ENCODE results near the gene PGM3. TPM values are rescaled to one million over a fixed set of nuclear protein-coding genes. Genes with fewer than 3 reads are reported as not detected.

PGM3 gene
- total and polyA plus RNA-seq, 3 donors from 2014 or later = 27.9 to 69.1 (median 36.3) TPM

DNA sequence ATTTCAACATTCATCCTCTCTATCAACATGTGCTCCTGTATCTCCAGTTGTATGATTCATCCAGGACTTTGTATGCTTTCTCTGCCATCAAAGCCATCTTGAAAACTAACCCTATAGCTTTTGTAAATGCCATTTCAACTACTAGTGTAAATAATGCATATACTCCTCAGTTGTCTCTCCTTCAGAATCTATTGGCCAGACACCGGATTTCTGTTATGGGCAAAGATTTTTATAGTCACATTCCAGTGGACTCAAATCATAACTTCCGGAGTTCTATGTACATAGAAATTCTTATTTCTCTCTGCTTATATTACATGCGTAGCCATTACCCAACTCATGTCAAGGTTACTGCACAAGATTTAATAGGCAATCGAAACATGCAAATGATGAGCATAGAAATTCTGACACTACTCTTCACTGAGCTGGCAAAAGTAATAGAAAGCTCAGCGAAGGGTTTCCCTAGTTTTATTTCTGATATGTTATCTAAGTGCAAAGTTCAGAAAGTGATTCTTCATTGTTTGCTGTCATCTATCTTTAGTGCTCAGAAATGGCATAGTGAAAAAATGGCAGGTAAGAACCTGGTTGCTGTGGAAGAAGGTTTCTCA lies 54.8 kb downstream of the PGM3 start:
- H3K4me1 ChIP-seq = no peaks in the 10 kb centered on the region
- WGBS, 2 donors = 96 to 97% methylated on average over 5 of the region's 5 CpGs

DNA sequence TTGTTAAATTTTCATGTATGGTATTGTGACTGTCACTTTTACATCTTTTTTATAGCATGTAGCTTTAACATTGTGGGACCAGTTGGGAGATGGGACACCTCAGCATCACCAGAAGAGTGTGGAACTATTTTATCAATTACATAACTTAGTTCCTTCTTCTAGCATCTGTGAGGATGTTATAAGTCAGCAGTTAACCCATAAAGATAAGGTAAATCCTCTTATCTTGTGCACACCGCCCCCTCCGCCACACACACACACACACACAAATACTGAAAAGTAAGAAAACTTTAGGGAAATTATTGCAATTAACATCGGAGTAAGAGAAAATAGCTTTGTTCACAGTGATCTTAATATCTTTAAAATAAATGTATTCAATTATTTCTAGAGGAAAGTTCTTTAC lies 60.9 kb downstream of the PGM3 start:
- intact Hi-C loops (cut with DNase I; ENCODE audit: low total_unique reads) = no loop called here
- Histone ChIP-seq H3K9me3 (no peaks in the 10 kb centered on the region), H3K27ac (no peak overlapping the region), H3K36me3 (ENCODE audit: low read depth, missing control alignments) (no peaks in the 10 kb centered on the region), H3K4me1 (no peaks in the 10 kb centered on the region), H3K27me3 (no peaks in the 10 kb centered on the region), H3K4me3 (no peak overlapping the region)
- no peak for DNase-seq
- TF ChIP-seq, protein P1, sequence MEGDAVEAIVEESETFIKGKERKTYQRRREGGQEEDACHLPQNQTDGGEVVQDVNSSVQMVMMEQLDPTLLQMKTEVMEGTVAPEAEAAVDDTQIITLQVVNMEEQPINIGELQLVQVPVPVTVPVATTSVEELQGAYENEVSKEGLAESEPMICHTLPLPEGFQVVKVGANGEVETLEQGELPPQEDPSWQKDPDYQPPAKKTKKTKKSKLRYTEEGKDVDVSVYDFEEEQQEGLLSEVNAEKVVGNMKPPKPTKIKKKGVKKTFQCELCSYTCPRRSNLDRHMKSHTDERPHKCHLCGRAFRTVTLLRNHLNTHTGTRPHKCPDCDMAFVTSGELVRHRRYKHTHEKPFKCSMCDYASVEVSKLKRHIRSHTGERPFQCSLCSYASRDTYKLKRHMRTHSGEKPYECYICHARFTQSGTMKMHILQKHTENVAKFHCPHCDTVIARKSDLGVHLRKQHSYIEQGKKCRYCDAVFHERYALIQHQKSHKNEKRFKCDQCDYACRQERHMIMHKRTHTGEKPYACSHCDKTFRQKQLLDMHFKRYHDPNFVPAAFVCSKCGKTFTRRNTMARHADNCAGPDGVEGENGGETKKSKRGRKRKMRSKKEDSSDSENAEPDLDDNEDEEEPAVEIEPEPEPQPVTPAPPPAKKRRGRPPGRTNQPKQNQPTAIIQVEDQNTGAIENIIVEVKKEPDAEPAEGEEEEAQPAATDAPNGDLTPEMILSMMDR (IDR thresholded peaks at IDR 0.05) = no peak
- TF ChIP-seq POLR2A (IDR thresholded peaks at IDR 0.05) = no peak
- 95 to 96% methylated on average over 3 of the region's 3 CpGs for whole genome bisulfite sequencing, 2 donors

More for the DNA sequence above, 54.8 kb downstream of the PGM3 start:
- Histone ChIP-seq H3K27me3 (no peaks in the 10 kb centered on the region), H3K36me3 (ENCODE audit: low read depth, missing control alignments) (no peaks in the 10 kb centered on the region), H3K4me3 (no peak overlapping the region), H3K27ac (no peak overlapping the region), H3K9me3 (no peaks in the 10 kb centered on the region)
- intact Hi-C loops (cut with DNase I; ENCODE audit: low total_unique reads) = no loop called here
- no peak for DNase-seq
- no peak for TF ChIP-seq POLR2A (IDR thresholded peaks at IDR 0.05)
- TF ChIP-seq, protein P1 (IDR thresholded peaks at IDR 0.05) = no peak

DNA sequence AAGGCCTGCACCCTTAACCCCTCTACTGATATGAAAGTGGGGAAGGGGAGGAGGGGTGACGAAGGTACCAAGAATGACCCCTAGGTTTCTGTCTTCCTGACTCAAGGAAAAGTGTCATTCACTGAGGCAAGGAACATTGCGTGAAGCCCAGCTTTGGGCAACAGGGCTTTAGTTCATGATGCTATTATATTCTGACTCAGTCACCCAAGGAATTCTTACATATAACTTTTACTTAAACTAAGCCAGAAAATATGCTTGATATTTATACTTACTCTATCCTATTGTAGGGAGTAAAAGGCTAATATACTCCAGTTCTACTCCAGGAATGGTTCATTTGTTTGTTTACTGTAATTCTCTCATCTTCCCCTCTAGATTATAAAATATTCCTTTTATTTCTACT lies 65.1 kb downstream of the PGM3 start:
- intact Hi-C loops (cut with DNase I; ENCODE audit: low total_unique reads) = no loop called here
- TF ChIP-seq, protein P1 (IDR thresholded peaks at IDR 0.05) = no peak
- no peak for TF ChIP-seq POLR2A (IDR thresholded peaks at IDR 0.05)
- no peaks in the 10 kb centered on the region for H3K4me1 ChIP-seq
- no peak overlapping the region for H3K27ac ChIP-seq
- no peaks in the 10 kb centered on the region for H3K9me3 ChIP-seq
- WGBS, 2 donors = 92 to 98% methylated on average over 2 of the region's 2 CpGs
- no peak overlapping the region for H3K4me3 ChIP-seq
- no peak for DNase-seq
- no peaks in the 10 kb centered on the region for H3K36me3 ChIP-seq (ENCODE audit: low read depth, missing control alignments)
- no peaks in the 10 kb centered on the region for H3K27me3 ChIP-seq

DNA sequence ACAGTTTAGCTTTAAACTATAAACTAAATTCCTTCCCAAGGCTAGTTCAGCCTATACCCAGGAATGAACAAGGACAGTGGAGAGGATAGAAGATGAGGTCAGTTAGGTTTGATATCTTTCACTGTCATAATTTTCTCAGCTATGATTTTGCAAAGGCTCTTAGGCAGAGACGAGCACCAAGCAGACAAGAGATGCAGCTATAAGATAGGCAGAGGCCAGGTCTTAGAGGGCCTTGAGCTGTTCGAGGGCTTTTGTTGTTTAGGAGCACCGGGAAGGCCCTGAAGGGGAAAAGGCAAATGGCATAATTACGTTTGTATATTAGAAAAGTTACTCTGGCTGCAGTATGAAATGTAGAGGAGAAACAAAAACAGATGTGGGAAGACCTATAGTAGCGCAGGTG lies 65.8 kb downstream of the PGM3 start:
- no peaks in the 10 kb centered on the region for H3K9me3 ChIP-seq
- intact Hi-C loops (cut with DNase I; ENCODE audit: low total_unique reads) = no loop called here
- no peaks in the 10 kb centered on the region for H3K36me3 ChIP-seq (ENCODE audit: low read depth, missing control alignments)
- H3K27ac ChIP-seq = no peak overlapping the region
- no peaks in the 10 kb centered on the region for H3K4me1 ChIP-seq
- 89 to 93% methylated on average over 5 of the region's 5 CpGs for WGBS, 2 donors
- TF ChIP-seq POLR2A (IDR thresholded peaks at IDR 0.05) = no peak
- TF ChIP-seq, protein P1 (IDR thresholded peaks at IDR 0.05) = no peak
- H3K4me3 ChIP-seq = no peak overlapping the region
- H3K27me3 ChIP-seq = no peaks in the 10 kb centered on the region
- no peak for DNase-seq

DNA sequence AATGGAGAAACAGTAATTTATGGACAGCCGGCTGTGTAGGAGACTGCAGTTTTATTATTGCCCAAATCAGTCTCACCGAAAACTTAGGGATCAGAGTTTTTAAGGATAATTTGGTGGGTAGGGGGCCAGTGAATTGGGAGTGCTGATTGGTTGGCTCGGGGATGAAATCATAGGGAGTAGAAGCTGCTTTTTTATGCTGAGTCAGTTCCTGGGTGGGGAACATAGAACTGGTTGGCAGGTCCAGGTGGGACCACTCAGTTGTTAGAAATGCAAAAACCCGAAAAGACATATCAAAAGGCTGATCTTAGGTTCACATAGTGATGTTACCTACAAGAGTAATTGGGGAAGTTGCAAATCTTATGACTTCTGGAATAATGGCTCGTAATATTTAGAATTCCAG lies 66.3 kb downstream of the PGM3 start:
- no peak for TF ChIP-seq POLR2A (IDR thresholded peaks at IDR 0.05)
- TF ChIP-seq, protein P1 (IDR thresholded peaks at IDR 0.05) = no peak
- Histone ChIP-seq H3K27me3 (no peaks in the 10 kb centered on the region), H3K4me1 (no peaks in the 10 kb centered on the region), H3K36me3 (ENCODE audit: low read depth, missing control alignments) (no peaks in the 10 kb centered on the region), H3K9me3 (no peaks in the 10 kb centered on the region), H3K27ac (no peak overlapping the region), H3K4me3 (no peak overlapping the region)
- 92 to 95% methylated on average over 5 of the region's 5 CpGs for WGBS, 2 donors
- no peak for DNase-seq
- intact Hi-C loops (cut with DNase I; ENCODE audit: low total_unique reads) = no loop called here

Data from testis (tissue), 3 donors.